Neural crest cell (in vitro differentiated cells): ENCODE data around the gene TSPYL2. TPM values are rescaled to one million over a fixed set of nuclear protein-coding genes. Genes with fewer than 3 reads are reported as not detected.
A peak's percentile ranks its signal among the peaks of the same experiment; 100 is the strongest.

Experiments
- DNase-seq: peaks from one replicate; pipeline ENCODE4 v3.0.0; 2021; ENCODE audit warnings: low read depth, mixed read lengths, low spot score
- H3K27ac Mint-ChIP-seq: one replicate; pipeline ENCODE4 v1.8.0; 2021; ENCODE audit warnings: mild to moderate bottlenecking, mixed read lengths; ENCODE audit not compliant: unreplicated experiment
- H3K27me3 Mint-ChIP-seq: 2 replicates; pipeline ENCODE4 v1.8.0; 2021; ENCODE audit warnings: low read depth, mild to moderate bottlenecking, mixed read lengths
- H3K36me3 Mint-ChIP-seq: 2 replicates; pipeline ENCODE4 v1.8.0; 2021; ENCODE audit warnings: low read depth, mild to moderate bottlenecking, mixed read lengths
- H3K4me1 Mint-ChIP-seq: 2 replicates; pipeline ENCODE4 v1.8.0; 2021; ENCODE audit warnings: mixed read lengths
- H3K4me3 Mint-ChIP-seq: one replicate; pipeline ENCODE4 v1.8.0; 2021; ENCODE audit warnings: mild to moderate bottlenecking, mixed read lengths
- H3K9me3 Mint-ChIP-seq: 2 replicates; pipeline ENCODE4 v1.8.0; 2021; ENCODE audit warnings: mixed read lengths
- total RNA-seq: library from RNA; stranded (reverse); gene quantifications from 2 replicates; pipeline ENCODE4 v1.2.1, GENCODE V29; 2021
- TF ChIP-seq, protein P1 (sequence below): fragments of 200-600 bp; sonication (generic); conservative IDR thresholded peaks from 2 replicates; pipeline ENCODE4 v1.5.0; 2021; ENCODE audit warnings: antibody characterized with exemption, mild to moderate bottlenecking

Gene TSPYL2
- total RNA-seq, 1 donor from 2014 or later, result 17.9 TPM

DNA sequence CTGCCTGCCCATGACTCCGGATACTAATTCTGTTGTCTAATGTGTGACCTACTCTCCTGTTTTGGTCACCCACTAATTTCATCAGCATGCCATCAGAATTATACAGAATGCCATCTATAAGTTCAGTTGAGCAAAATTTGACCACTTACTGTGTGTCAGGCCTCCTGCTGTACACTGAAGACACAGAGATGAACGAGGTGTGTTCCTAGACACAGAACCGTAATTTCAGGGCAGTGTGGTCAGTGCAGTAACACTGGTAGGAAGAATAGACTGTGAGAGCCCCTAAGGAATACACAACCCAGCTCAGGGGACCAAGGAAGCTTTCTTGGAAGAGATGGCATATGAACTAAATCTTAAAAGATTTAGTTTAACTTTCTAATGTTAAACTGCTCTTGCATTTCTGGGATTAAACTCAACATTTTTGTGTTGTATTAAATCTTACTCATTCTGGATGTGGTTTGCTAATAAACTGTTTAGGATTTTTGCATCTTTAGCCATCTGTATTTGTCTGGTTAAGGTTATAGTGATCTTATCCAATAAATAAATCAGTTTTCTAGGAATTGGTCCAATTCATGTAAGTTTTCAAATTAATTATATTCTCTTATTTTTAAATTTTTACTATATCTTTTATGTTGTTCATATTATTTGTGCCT lies 46.1 kb downstream of the TSPYL2 start:
- Mint-ChIP-seq H3K27me3 (no peaks in the 10 kb centered on the region), H3K4me1 (no peaks in the 10 kb centered on the region), H3K36me3 (peaks cover 8% of the 10 kb centered on the region), H3K27ac (peak overlapping the region; percentile 58), H3K9me3 (peaks cover 6% of the 10 kb centered on the region), H3K4me3 (no peak overlapping the region)
- DNase-seq, result no peak
- TF ChIP-seq, protein P1, sequence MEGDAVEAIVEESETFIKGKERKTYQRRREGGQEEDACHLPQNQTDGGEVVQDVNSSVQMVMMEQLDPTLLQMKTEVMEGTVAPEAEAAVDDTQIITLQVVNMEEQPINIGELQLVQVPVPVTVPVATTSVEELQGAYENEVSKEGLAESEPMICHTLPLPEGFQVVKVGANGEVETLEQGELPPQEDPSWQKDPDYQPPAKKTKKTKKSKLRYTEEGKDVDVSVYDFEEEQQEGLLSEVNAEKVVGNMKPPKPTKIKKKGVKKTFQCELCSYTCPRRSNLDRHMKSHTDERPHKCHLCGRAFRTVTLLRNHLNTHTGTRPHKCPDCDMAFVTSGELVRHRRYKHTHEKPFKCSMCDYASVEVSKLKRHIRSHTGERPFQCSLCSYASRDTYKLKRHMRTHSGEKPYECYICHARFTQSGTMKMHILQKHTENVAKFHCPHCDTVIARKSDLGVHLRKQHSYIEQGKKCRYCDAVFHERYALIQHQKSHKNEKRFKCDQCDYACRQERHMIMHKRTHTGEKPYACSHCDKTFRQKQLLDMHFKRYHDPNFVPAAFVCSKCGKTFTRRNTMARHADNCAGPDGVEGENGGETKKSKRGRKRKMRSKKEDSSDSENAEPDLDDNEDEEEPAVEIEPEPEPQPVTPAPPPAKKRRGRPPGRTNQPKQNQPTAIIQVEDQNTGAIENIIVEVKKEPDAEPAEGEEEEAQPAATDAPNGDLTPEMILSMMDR, result no peak

DNA sequence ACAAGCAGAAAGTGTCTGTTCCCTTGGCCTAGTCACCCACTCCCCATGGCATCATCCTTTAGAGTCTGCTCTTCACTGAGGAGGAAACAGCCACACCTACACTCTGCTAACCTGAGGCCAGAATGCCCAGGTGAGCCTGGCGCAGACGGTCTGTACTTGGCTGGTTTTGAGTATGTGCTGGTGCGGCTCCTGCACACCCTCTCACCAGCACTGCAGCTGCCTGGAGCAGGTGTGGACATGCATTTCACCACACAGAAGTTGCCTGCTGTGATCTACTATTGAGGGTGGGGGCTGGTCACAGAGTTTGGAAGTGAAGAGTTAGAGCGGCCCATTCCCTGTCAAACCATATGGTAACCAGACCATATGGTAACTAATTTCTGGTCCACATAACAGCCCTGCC lies 51.2 kb downstream of the TSPYL2 start:
- TF ChIP-seq, protein P1, result no peak
- Mint-ChIP-seq H3K9me3 (no peaks in the 10 kb centered on the region), H3K36me3 (peaks cover 3% of the 10 kb centered on the region), H3K4me3 (no peak overlapping the region), H3K4me1 (no peaks in the 10 kb centered on the region), H3K27ac (no peak overlapping the region), H3K27me3 (no peaks in the 10 kb centered on the region)
- no peak for DNase-seq

DNA sequence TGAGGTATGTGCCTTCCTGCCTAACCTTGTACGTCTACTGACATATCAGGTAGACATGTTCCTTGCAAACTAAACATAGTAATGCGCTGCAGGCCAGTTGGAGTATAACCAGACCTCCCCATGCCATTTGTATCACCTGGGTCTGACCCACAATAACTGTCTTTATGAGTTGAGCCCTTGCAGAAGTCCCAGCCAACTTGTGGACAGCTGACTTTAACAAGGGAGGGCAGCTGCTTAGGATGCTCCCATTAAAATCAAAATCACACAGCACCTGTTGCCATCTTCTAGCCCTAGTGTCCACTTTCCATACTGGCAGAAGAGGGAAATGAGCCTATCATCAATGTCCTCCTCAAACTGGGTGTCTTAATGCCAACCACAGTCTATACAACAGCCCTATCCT lies 53.4 kb downstream of the TSPYL2 start:
- H3K27ac Mint-ChIP-seq, result no peak overlapping the region
- H3K9me3 Mint-ChIP-seq, result no peaks in the 10 kb centered on the region
- H3K4me3 Mint-ChIP-seq, result no peak overlapping the region
- peaks cover 3% of the 10 kb centered on the region for H3K36me3 Mint-ChIP-seq
- TF ChIP-seq, protein P1, result no peak
- H3K27me3 Mint-ChIP-seq, result no peaks in the 10 kb centered on the region
- no peaks in the 10 kb centered on the region for H3K4me1 Mint-ChIP-seq
- no peak for DNase-seq

Other genes with a start within 250 kb of the TSPYL2 start
- gene XAGE3, start 214.3 kb upstream of the TSPYL2 start, total RNA-seq, result not detected in 2 replicates
- gene FAM156B, start 185.0 kb upstream of the TSPYL2 start, total RNA-seq, result 13.7 and 16.2 TPM in 2 replicates
- 21.7 and 24.6 TPM in 2 replicates for gene FAM156A, start 123.8 kb upstream of the TSPYL2 start, total RNA-seq
- 11.8 and 13.0 TPM in 2 replicates for gene GPR173, start 33.6 kb upstream of the TSPYL2 start, total RNA-seq
- gene KANTR, start 11.8 kb downstream of the TSPYL2 start, total RNA-seq, result 10.1 and 11.6 TPM in 2 replicates
- gene KDM5C, start 142.8 kb downstream of the TSPYL2 start, total RNA-seq, result 94.9 and 98.7 TPM in 2 replicates
- gene IQSEC2, start 199.2 kb downstream of the TSPYL2 start, total RNA-seq, result 0.96 and 1.7 TPM in 2 replicates